ENCODE measurements around the gene PHACTR1.

Gene PHACTR1

GRCh38 chr6:13038315-13038714 is 321.7 kb downstream of the PHACTR1 start:
- no peak for DNase-seq

- no peak for DNase-seq
Measured at GRCh38 chr6:13038741-13039190, 322.2 kb downstream of the PHACTR1 start.

DNA sequence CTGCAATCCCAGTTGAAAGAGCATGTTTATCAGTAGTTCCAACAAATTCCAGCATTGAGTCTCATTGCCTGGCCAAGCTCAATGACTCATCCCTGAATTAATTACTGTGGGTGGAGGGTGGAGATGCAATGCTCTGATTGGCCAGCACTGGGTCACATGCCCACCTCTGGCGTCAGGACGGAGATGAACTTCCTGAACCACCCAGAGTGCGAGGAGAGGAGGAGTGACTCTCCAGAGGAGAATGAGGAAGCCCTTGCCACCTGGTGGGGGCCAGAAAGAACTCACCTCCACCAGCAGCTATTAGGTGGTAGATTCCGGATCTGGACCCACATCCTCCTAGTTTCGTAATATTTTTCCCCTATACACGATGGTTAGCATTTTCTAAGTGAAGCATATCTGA is 327.8 kb downstream of the PHACTR1 start:
- peak; percentile 79 for DNase-seq

GRCh38 chr6:13044896-13045295 is 328.3 kb downstream of the PHACTR1 start:
- no peak for DNase-seq

- DNase-seq = peak; percentile 23
Measured at GRCh38 chr6:13045676-13046075, 329.1 kb downstream of the PHACTR1 start.

- DNase-seq = peak; percentile 22
Measured at GRCh38 chr6:13046084-13046483, 329.5 kb downstream of the PHACTR1 start.

DNA sequence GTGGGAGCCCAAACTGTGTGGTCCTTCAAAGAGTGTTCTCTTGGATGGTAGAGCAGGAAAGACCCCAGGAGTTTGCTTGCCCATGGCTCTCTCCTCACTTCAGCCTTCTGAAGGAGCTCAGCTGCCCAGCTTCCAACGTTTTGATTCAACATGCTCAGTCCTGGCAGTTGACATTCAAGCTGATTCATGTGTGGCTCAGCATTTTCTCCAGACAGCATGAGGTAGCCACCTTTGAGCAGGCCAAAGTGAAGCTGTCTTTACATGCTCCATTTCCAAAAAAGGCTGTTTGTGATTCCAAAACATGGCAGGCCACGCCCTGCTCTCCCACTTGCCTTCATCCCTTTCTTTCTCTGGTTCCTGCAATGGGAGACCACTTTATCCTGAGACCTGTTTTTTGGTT is 331.5 kb downstream of the PHACTR1 start:
- no peak for DNase-seq

GRCh38 chr6:13049666-13050254 is 333.2 kb downstream of the PHACTR1 start:
- no peak for DNase-seq

DNA sequence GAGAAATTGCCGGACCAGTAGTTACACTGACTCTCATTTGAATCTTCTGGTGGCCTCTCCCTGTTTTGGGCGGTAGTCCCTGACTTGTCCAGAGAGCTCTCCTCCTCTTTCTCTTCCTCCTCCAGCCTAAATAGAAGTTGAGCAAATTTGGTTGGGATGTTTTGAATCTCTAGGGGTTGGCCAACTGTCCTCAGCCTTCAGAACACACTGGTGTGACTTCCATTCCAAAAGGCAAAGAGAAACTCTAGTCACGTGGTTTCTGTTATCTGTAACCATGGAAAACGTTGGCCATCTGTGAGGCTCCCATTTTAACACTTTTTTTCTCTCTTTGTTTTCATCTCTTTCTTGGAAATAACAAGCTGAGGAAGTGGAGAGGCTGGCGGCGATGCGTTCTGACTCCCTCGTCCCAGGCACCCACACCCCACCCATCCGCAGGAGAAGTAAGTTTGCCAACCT is 336.5 kb downstream of the PHACTR1 start:
- DNase-seq = no peak

- no peak for DNase-seq
Measured at GRCh38 chr6:13058051-13058450, 341.5 kb downstream of the PHACTR1 start.

GRCh38 chr6:13059026-13059425 is 342.5 kb downstream of the PHACTR1 start:
- DNase-seq = no peak

DNA sequence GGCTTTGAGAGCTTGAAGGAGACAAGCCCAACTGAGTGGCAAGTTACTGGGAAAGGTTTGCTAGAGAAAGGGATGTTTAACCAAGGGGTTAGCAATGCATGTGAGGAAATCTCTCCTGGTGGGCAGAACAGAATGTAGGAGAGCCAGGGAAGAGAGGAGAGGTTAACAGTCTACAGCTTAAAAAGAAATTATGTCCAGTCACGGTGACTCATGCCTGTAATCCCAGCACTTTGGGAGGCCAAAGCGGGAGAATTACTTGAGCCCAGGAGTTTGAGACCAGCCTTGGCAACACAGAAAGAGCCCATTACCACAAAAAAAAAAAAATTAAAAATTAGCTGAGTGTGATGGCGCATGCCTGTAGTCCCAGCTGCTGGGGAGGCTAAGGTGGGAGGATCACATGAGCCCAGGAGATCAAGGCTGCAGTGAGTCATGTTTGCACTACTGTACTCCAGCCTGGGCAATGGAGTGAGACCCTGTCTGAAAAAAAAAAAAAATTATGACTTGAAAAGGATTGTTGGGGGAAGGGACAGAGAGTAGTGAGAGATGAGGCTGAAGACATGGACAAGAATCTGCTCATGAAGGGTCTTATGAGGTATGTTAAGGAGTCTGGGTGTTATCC is 346.8 kb downstream of the PHACTR1 start:
- no peak for DNase-seq

DNA sequence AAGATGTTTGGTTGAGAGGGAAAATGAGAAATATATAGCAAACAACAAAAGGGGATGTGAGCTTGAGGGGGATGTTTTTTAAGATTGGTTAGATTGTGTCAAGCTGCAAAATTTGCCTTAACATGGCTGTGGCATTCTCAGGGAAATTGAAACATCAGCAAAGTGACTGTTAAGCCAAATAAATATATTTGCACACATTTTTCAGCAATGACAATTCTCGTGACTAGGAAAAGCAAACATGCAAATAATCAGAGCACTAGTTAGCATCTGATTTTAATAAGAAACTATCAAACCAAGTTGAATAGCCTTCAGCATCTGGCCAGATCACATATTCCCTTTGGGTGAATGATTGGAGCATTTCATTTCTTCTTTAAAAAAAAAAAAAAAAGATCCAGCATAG is 349.0 kb downstream of the PHACTR1 start:
- no peak for DNase-seq

DNA sequence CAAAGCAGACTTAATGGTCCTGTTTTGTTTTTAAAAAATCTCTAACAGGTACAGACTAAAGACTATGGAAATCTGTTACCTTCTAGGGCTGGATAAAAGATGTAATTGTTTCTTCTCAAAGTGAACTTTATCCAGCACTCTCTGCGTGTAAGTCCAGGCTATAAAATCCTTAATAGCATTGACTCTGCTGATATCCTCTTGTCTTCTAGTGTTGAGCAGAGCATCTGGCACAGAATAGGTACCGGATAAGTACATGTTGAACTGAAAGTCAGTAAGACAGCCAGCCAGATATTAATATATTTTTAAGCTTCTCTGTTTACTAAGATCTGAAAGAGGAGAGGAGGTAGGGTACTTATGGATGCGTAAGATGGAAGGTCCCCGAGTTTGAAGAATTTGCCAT is 349.5 kb downstream of the PHACTR1 start:
- no peak for DNase-seq

DNA sequence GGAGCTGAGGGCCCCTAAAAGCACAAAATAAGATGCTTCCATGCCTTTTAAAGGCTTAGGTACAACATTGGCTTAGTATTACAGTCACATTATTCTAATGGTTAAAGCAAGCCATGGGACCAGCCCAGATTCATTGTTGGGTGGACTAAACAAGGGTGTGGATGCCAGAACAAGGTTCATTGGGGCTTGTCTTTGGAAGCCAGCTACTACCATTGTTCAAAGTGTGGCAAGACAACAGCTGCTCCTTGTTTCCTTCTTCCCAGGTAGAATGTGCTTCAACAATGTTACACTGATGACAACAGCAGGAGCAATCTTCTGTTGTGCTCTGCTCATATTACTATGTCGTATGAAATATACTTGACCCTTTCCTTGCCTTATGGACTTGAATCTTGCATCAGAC is 350.3 kb downstream of the PHACTR1 start:
- no peak for DNase-seq

- peak; percentile 38 for DNase-seq
Measured at GRCh38 chr6:13068586-13069210, 352.1 kb downstream of the PHACTR1 start.

DNA sequence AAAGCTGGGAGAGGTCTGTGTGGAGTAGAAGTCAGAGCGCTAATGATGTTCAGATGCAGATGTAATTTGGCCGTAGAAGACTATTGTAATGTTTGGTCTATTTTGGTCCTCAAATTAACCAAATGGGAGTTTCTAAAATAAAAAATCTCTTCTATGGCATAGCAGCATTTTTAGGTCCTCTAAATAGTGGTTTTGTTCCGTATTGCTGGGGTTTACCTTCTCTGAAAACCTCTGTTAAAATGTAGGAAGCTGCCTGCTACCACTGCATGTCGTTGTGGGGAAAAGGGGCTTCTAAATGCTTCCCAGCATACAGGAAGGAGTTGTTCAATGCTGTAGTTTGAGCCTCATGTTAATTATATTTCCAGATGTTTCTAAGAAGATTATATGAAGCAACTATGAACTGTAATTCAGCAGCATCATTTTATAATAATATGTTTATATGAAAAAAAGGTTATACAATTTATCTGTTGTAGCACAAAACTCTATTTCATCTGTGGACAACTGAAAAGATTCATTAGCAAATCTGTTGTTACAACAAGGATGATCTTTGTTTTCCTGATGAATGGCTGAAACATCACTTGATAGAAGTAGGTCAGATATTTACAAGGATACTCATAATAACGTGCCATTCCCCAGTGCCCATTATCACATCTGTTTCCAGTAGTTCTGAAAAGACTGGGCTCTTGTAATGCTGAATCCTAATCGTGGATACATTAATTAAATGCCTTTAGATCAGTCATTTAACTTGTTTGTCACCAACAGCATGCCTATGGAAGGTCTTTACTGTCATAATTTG is 355.2 kb downstream of the PHACTR1 start:
- DNase-seq = no peak

DNA sequence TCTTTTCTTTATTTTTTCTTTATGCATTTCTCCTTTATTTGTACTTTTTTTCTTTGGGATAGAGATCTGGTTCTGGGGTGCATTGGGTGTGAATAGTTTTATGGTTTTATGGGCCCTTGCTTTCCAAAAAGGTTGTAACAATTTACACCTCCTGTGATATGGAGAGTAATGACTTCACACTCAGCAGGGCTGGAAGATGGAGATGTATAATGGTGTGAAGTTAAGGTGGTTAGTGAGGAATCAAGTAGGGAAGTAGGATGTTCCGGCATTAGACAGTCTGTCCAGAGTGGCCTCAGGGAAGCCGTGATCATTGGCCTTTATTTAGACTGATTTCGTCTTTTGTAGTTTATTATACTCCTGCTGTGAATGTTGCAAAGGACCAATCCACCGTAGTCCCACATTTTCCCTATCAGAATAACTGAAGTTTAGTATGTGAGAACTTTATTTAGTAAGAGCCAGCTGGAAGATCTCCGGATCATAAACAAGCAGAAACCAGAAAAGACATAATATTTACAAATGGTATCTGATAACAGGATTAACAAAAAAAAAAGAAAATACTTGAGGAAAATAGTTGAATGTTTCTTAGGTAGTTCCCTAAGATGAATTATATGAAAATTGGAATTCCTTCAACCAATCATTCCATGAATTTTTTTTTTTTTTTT is 356.2 kb downstream of the PHACTR1 start:
- no peak for DNase-seq

DNA sequence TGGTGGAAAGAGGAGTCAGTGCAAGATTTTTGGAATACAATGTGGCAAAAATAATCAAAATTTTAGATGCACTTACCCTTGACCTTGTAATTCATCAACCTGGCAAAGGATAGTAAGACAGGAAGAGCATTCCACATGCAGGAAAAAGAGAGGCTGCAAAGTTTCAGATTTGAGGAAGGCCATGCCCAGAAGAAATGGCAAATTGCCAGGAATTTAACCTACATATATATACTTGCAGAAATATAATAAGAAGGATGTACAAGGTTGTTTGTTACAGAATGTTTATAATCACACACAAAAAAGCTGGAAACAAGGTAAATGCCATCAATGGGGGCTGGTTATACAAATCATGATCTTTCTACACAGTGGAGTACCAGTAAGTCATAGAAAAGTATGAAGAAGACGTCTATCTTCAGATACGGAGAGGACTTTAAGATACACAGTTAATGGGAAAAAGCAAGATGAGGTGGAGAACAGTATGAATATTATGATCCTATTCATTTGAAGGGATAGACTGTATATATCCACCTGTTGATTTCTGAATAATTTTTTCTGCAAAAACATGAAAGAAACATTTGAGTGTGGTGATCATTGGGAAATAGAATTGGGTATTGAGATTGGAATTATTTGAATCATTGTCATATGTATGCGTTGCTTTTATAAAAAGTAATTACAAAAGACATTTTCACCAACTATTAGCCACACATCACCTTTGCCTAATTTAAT is 358.0 kb downstream of the PHACTR1 start:
- DNase-seq = no peak

DNA sequence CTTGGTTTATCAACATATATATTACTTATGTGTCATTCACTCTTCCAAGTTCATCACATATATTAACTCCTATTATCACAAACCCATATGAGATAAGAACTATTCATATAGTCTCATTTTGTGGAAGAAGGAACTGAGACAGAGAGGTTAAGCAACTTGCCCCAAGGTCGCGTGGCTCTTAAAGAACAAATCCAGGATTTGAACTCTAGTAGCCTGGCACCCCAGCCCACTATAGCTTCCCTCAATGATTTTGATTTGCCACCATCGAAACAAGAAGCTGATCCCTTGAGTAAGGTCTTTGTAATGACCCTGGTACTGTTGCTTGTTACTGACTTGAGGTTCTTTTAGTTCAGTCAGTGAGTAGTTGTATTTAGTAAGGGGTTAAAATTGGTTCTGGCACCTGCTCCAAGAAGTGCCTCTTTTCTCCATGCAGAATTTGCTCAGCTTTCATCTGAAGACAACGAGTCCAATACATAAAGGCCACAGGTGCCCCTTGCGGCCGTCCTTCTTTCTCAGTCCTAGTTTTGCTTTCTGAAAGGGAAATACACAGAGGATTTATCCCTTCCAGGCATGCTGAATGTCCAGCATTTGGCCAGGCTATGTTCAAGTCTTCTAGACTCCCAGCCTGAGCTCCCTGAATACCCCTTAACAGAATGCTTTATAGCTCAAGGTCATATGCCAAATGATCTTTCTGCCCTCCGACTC is 358.7 kb downstream of the PHACTR1 start:
- no peak for DNase-seq

GRCh38 chr6:13076575-13076974 is 360.0 kb downstream of the PHACTR1 start:
- no peak for DNase-seq

DNA sequence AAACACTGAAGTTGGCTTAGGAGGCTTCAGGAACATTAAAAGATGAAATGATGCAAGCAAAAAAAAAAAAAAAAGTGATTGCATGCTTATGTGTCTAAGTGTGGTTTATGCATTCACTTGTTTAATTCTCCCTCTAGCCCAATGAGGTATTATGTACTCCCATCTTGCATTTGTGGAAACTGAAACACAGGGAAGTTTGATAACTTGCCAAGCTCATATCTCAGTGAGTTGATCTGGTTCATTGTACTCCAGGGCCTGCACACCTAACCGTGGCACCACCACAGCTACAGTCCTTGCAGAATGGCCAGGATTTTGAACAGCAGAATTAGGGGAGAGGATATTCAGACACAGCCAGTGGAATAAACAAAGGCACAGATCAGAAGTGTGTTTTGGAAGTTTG is 360.6 kb downstream of the PHACTR1 start:
- DNase-seq = no peak

Data from GF-D8 (cell line).